Endothelial cell of umbilical vein (primary cell): ENCODE measurements around the gene MSH3.

ENCODE experiments used
- CTCF ChIP-seq, 2 donors: IDR thresholded peaks; 1 replicate in 1 of 2; 2 replicates in 1 of 2; pipeline ENCODE4 v1.5.1; 2011; ENCODE audit warnings: low read length in 2 of 2, mild to moderate bottlenecking in 2 of 2, moderate library complexity in 2 of 2, control low read depth in 1 of 2, inconsistent platforms in 1 of 2, low read depth in 1 of 2; ENCODE audit not compliant: insufficient read depth in 1 of 2; ENCODE audit errors: extremely low read depth in 1 of 2
- EZH2 ChIP-seq: IDR thresholded peaks from 2 replicates; pipeline ENCODE4 v1.6.1; 2012; ENCODE audit warnings: borderline replicate concordance, low read depth, mild to moderate bottlenecking, moderate library complexity, low read length, inconsistent platforms; ENCODE audit not compliant: severe bottlenecking
- FOS ChIP-seq: IDR thresholded peaks from 2 replicates; pipeline ENCODE4 v1.6.1; 2011; ENCODE audit warnings: mild to moderate bottlenecking, low read length, moderate library complexity, borderline replicate concordance; ENCODE audit not compliant: insufficient read depth
- GATA2 ChIP-seq: IDR thresholded peaks from 2 replicates; pipeline ENCODE4 v1.7.0; 2011; ENCODE audit warnings: low read depth, mild to moderate bottlenecking, moderate library complexity, mixed read lengths, low read length; ENCODE audit not compliant: insufficient read length, insufficient read depth
- JUN ChIP-seq: IDR thresholded peaks from 2 replicates; pipeline ENCODE4 v1.6.1; 2011; ENCODE audit warnings: borderline replicate concordance, low read depth; ENCODE audit not compliant: insufficient read length, insufficient read depth
- MAX ChIP-seq: IDR thresholded peaks from 2 replicates; pipeline ENCODE4 v1.6.1; 2011; ENCODE audit not compliant: insufficient read depth, insufficient read length
- MYC ChIP-seq: IDR thresholded peaks from one replicate; pipeline ENCODE4 v1.6.1; 2011; ENCODE audit warnings: mild to moderate bottlenecking, low read depth, low read length
- POLR2A ChIP-seq: IDR thresholded peaks from 2 replicates; pipeline ENCODE4 v1.6.1; 2012; ENCODE audit warnings: low read depth, mild to moderate bottlenecking, control low read depth, low read length
- POLR2AphosphoS5 ChIP-seq: IDR thresholded peaks from 2 replicates; pipeline ENCODE4 v1.6.1; 2012; ENCODE audit warnings: low read depth, mild to moderate bottlenecking, control low read depth, low read length, moderate library complexity; ENCODE audit not compliant: insufficient read depth

GRCh38 chr5:80781356-80781755 lies 126.9 kb downstream of the MSH3 start:
- no peak for TF ChIP-seq FOS
- no peak for TF ChIP-seq POLR2AphosphoS5
- no peak for TF ChIP-seq CTCF (IDR thresholded peaks at IDR 0.05; ENCODE audit: extremely low read depth in 1 of 2, insufficient read depth in 1 of 2, low read depth in 1 of 2, low read length in 2 of 2)
- no peak for TF ChIP-seq POLR2A
- TF ChIP-seq JUN: no peak
- no peak for TF ChIP-seq MYC
- TF ChIP-seq EZH2: no peak
- TF ChIP-seq GATA2: no peak
- no peak for TF ChIP-seq MAX
